ENCODE results near the gene ALPI. TPM values are rescaled to one million over a fixed set of nuclear protein-coding genes. Genes with fewer than 3 reads are reported as not detected.

ALPI gene
- total RNA-seq, 1 donor from 2014 or later: not detected

DNA sequence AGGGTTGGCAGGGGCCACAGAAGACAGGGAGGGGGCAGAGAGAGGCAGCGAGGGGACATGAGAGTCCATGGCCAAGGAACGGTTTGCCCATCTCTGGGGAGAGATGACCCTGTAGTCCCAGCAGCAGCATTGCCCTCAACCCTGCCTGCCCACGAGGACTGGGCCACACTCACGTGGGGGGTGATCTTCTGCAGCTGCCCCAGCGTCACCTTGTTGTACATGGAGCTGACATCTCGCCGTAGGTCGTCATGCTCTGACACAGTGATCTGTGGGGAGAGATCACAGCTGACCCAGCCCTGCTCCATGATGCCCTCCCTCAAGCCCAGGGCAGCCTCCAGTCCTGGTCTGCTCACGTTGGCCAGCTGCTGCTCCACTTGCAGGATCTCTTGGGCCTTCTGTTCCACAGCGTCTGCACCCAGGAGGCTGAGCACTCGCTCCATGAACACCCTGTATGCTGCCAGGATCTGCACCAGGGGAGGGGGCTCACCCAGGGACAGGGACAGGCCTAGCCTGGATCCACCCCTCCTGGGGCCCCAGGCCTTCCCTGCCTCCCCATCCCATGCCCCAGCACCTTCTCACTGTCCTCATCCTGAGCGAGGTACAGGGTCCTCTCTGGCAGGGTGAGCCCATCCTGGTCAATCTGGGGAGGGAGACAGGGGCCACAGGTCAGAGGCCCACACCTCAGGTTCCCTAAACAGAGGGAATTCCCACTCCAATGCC is 28.8 kb downstream of the ALPI start:
- DNase-seq (ENCODE audit: low read depth in 2 of 2): no peak

DNA sequence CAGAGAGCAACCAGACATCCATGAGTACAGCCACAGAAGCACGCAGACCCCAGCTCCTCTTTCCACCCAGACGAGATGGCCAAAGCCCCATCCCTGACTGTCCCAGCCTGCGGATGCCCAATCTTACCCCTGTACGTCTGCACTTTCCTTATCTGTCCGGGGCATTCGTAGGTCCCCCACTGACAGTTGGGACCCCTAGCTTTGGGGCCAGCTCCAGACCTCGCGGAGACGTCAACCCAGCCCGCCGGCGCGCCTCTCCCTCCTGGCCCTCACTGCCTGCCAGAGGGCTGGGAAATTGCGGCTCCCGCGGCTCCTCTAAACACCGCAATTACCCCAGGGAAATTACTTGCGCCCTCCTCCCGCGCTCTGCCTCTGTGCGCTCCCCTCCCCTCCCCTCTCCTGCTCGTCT is 29.4 kb downstream of the ALPI start:
- DNase-seq (ENCODE audit: low read depth in 2 of 2): no peak

DNA sequence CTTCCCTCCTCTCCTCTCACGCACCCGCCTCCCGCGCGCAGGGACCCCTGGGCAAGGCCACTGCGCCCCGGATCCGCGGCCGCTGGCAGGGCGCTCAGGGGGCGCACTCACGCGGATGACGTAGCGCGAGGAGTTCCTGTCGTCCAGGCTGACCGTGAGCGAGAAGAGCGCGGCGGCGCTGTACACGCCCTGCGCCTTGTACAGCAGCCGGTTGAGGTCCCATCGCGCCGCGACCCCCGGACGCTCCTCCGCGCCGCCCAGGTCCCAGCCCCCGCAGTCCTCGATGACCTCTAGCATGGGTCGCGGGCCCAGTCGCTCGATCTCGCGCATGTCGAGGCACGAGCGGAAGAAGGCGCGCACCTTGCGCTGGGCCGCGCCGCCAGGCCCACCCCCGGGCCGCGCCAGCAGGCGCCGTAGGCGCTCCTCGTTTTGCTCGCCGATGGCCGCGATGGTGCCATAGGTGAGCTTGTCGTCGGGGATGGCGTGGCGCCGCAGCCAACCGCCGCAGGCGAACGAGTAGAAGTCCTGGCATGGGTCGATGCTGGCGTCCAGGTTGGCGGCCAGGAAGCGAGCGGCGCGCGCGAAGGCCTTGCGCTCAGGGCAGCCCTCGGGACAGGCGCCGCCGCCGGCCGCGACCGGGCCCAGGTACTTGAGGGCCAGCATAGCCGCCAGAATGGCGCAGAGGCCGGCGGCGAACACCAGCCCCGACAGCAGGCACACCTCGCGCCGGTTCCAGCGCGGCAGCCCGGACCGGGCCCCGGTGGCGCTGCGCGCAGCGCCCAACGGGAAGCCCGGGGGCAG is 30.0 kb downstream of the ALPI start:
- no peak for DNase-seq (ENCODE audit: low read depth in 2 of 2)

- no peak for DNase-seq (ENCODE audit: low read depth in 2 of 2)
Observed at GRCh38 chr2:232486558-232487384, 30.8 kb downstream of the ALPI start.

DNA sequence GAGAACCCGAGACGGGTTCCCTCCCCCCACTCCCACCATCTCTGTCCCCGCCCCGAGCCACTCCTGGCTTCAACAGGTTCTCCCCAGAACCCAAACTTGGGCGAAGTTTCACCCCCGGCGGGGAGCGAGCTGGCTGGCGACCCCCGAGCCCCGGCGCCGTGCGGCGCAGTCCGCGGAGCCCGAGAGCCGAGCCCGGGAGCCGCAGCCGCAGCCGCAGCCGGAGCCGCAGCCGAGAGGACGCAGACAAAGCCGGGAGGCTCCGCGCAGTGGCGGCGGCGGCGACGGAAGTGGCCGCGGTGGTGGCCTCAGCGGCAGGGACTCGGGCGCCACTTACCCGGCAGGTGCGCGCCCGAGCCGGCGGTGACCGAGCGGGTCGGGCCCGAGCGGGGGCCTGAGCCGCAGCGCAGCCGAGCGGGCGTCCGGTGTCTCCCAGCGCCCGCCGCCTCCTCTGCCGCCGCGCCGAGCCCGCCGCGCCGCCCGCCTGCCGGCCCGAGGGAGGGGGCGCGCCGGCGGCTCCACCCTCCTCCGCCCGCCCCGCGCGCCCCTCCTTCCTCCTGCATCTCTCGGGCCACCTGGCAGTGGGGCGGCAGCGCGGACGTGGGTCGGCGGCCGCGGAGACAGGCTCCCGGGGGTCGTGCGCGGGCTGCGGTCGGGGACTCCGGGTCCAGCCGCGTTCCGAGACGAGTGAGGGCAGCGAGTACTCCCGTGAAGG is 31.6 kb downstream of the ALPI start, which contains the start of gene ECEL1:
Gene ECEL1 (minus strand): TSS at position 450 of the 712 bp plus-strand sequence. CDS start 1,181 bp downstream, outside the sequence.
- no peak for DNase-seq (ENCODE audit: low read depth in 2 of 2)

DNA sequence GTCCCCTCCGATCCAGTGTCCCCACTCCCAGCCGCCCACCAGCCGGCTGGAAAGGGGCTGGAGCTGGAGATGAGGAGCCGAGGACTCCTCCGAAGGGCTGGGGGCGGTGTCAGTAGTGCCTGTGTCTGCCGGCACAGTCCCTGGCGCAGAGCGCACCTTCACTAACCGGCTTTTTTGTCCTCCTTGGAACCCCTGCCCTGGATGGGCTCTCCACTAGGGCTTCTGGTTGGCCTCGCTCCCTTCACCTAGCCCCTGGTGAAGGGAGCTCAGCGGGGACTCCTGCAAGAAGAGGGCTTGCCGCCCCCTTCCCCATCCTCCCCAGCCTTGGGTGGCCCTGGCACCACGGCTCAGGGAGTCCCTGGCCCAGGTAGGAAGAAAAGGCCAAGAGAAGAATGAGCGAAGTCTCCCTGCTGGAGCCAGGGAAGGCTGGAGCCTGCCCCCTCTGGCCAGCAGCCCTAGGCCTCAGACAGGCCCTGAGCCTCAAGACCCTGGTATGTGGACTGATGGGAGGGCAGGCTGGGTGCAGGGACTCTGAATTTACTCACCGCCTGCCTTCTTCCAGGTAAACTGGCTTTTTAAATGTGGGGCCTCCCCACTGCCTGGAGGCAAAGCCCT is 32.3 kb downstream of the ALPI start:
- no peak for DNase-seq (ENCODE audit: low read depth in 2 of 2)

GRCh38 chr2:232488721-232489300 is 32.9 kb downstream of the ALPI start:
- DNase-seq (ENCODE audit: low read depth in 2 of 2): no peak

DNA sequence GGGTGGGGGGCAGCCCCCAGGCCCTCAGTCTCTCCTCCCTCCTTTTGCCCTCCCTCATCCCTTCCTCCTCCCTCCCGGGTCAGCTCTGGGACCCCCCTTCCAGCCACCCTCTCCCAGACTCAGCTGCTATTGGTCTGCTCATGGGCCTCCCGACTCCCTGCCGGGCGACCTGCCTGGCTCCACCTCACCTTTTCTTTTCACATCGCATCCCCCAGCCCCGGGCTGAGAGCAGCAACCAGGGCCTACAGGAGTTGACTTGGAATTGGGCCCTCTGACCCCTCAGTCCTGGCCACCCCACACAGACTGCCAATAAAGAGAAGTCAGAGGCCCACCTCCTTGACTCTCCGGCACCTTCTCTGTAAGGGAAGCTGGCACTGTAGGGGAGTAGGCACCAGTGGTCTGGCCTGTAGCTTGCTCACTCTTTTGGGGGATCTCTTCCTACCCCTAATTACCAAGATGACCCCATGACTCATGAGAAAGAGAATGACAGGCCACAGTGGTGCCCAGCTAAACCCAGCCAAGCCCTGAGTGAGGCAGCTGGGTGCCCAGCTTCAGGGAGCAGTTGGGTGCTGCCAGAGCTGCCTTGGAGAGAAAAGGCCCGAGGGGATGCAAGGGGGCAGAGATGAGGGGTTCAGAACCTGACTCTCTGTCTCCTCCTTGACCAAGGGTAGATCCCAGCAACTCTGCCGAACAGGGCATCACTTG is 33.7 kb downstream of the ALPI start:
- DNase-seq (ENCODE audit: low read depth in 2 of 2): no peak

- no peak for DNase-seq (ENCODE audit: low read depth in 2 of 2)
Observed at GRCh38 chr2:232490221-232491138, 34.5 kb downstream of the ALPI start.

DNA sequence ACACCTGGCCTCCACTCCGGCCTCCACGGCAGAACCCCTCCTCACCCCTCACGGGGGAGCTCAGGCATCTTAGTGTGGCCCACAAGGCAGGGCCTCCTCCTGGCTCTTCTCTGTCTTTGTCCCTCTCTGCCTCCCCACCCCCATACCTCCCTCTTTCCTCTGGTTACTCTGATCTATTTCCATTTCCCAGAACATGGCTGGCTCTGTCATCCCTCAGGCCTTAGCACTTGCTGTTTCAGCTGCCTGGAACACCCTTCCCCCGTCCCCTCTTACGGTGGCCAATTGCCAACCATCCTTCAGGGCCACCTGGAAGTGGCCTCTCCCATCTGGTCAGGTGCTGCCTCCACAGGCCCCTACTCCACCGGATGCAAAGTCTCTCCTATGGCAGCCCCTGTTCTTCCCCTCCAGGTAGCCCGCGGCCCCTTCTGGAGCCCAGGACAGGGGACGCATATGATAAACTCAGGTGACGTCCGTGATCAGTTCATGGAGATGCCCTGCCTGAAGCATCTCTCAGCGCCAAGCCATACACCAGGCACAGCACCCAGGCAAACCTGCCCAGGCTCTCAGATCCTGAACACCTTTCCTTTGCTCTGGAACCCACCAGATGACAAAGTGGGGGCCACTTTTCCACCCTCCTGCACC is 35.3 kb downstream of the ALPI start:
- no peak for DNase-seq (ENCODE audit: low read depth in 2 of 2)

- DNase-seq (ENCODE audit: low read depth in 2 of 2): no peak
Observed at GRCh38 chr2:232492236-232492848, 36.4 kb downstream of the ALPI start.

GRCh38 chr2:232492963-232493700 is 37.2 kb downstream of the ALPI start:
- no peak for DNase-seq (ENCODE audit: low read depth in 2 of 2)

GRCh38 chr2:232493701-232494474 is 37.9 kb downstream of the ALPI start:
- no peak for DNase-seq (ENCODE audit: low read depth in 2 of 2)

DNA sequence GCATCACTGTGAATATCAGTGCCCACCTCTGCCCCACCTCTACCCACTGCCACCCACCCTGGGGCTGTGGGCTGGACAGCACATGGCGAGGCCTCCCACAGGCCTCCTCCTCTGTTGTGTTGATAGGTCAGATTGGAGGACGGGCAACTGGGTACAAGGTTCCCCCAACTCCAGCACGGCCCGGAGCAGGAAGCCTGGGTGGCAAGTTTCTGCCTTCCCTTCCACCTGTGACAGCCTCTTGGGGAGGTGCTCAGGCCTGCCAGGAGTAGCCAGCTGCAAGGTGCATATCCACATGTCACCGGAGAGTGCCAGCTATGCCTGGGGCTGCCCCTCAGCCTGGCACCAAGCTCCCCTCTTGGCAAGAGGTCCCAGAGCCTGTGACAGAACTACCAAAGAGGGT is 38.6 kb downstream of the ALPI start:
- no peak for DNase-seq (ENCODE audit: low read depth in 2 of 2)

GRCh38 chr2:232495292-232495691 is 39.3 kb downstream of the ALPI start:
- DNase-seq (ENCODE audit: low read depth in 2 of 2): no peak

All from dermis microvascular lymphatic vessel endothelial cell (primary cell).